K562 (cell line): Measurements from ENCODE around the gene SH3BGRL3. TPM values are rescaled to one million over a fixed set of nuclear protein-coding genes. Genes with fewer than 3 reads are reported as not detected.

ENCODE experiments used
- ARID1B ChIP-seq: fragments of 450-650 bp; IDR thresholded peaks from 2 replicates; pipeline ENCODE4 v1.6.1; 2016; ENCODE audit warnings: antibody characterized with exemption, mild to moderate bottlenecking, inconsistent platforms
- ATF1 ChIP-seq, 2 experiments: fragments of 450-650 bp in 1 of 2; IDR thresholded peaks; 2 replicates each; pipeline ENCODE4 v1.6.1; 2016; ENCODE audit warnings: missing compliant biosample characterization in 1 of 2, missing genetic modification characterization in 1 of 2
- CBX3 ChIP-seq, 2 experiments: IDR thresholded peaks; 1 replicate in 1 of 2; 2 replicates in 1 of 2; pipeline ENCODE4 v1.6.1; 2012; ENCODE audit warnings: inconsistent platforms in 2 of 2, low read length in 2 of 2, borderline replicate concordance in 1 of 2, control low read depth in 1 of 2
- CEBPG ChIP-seq, 3 experiments: fragments of 200-800 bp in 1 of 3; sonication (Bioruptor generic) in 1 of 3; sonication (generic) in 1 of 3; formaldehyde crosslinking in 1 of 3; IDR thresholded peaks in 2 of 3; conservative IDR thresholded peaks in 1 of 3; 2 replicates each; pipeline versions ENCODE4 v1.6.1 to v1.8.0; 2016 to 2022; ENCODE audit warnings: missing compliant biosample characterization in 2 of 3, missing genetic modification characterization in 2 of 3, mild to moderate bottlenecking in 1 of 3, missing genetic modification reagents in 1 of 3
- POLR2AphosphoS2 ChIP-seq: IDR thresholded peaks from 2 replicates; pipeline ENCODE4 v1.6.1; 2012; ENCODE audit warnings: low read length, improper control_type of control experiment
- RHOXF2B ChIP-seq: fragments of 250-450 bp; sonication (Bioruptor Pico); conservative IDR thresholded peaks from 2 replicates; pipeline ENCODE4 v1.5.1; 2021
- SMAD3 ChIP-seq: fragments of 450-650 bp; formaldehyde crosslinking; conservative IDR thresholded peaks from 2 replicates; pipeline ENCODE4 v1.4.0; 2020; ENCODE audit warnings: mild to moderate bottlenecking
- SMARCA4 ChIP-seq: fragments of 450-650 bp; IDR thresholded peaks from 2 replicates; pipeline ENCODE4 v1.6.1; 2016
- SMARCE1 ChIP-seq: fragments of 450-650 bp; IDR thresholded peaks from 2 replicates; pipeline ENCODE4 v1.7.1; 2016; ENCODE audit warnings: mild to moderate bottlenecking
- STAG1 ChIP-seq: sonication (generic); formaldehyde crosslinking; IDR thresholded peaks from 2 replicates; pipeline ENCODE4 v1.5.0; 2020; ENCODE audit warnings: missing genetic modification reagents, borderline replicate concordance
- TOE1 ChIP-seq, 2 experiments: fragments of 450-650 bp in 1 of 2; sonication (generic) in 1 of 2; formaldehyde crosslinking in 1 of 2; IDR thresholded peaks; 2 replicates each; pipeline versions ENCODE4 v1.7.1 to v1.8.0; 2016 to 2022; ENCODE audit warnings: borderline replicate concordance in 2 of 2, mild to moderate bottlenecking in 2 of 2, antibody characterized with exemption in 1 of 2, inconsistent platforms in 1 of 2, low read depth in 1 of 2, missing genetic modification reagents in 1 of 2, moderate library complexity in 1 of 2
- YY1 ChIP-seq, 3 experiments: IDR thresholded peaks; 2 replicates each; pipeline ENCODE4 v1.6.1; 2011; ENCODE audit warnings: low read length in 2 of 3, mild to moderate bottlenecking in 2 of 3, moderate library complexity in 2 of 3, borderline replicate concordance in 1 of 3, control low read depth in 1 of 3, low read depth in 1 of 3; ENCODE audit not compliant: insufficient read depth in 3 of 3, insufficient replicate concordance in 2 of 3, control insufficient read depth in 1 of 3, insufficient read length in 1 of 3; ENCODE audit errors: extremely low read depth in 1 of 3
- ZBED1 ChIP-seq: IDR thresholded peaks from 2 replicates; pipeline ENCODE4 v1.6.1; 2014
- polyA plus RNA-seq, 8 experiments: library from polyadenylated mRNA; depleted of rRNA in 4 of 8; stranded (reverse) in 5 of 8; unstranded in 3 of 8; fragments of >200 nt; fragmentation: Nextera tagmentation in 2 of 8; fragmentation: Illumina TruSeq in 1 of 8; extraction: Ambion mirVana in 2 of 8; extraction: Trizol in 1 of 8; gene quantifications; 2 replicates each; pipeline versions ENCODE4 v1.2.1 to v1.2.3, GENCODE V29; 2011 to 2014; ENCODE audit warnings: inconsistent platforms in 1 of 8, missing spikeins in 1 of 8
- total RNA-seq, 7 experiments: library from RNA; depleted of rRNA in 6 of 7; stranded (reverse); fragments of >200 nt in 6 of 7; fragmentation: Illumina TruSeq in 2 of 7; extraction: Trizol in 2 of 7; gene quantifications; 2 replicates each; pipeline versions ENCODE4 v1.2.1 to v1.2.3, GENCODE V29; 2011 to 2021; ENCODE audit warnings: low replicate concordance in 1 of 7
- TF ChIP-seq, protein P1 (sequence below): sonication (generic); formaldehyde crosslinking; IDR thresholded peaks from 2 replicates; pipeline ENCODE4 v1.8.0; 2023; ENCODE audit warnings: mild to moderate bottlenecking, missing genetic modification reagents
- TF ChIP-seq, protein P2 (sequence below), 2 experiments: fragments of 450-650 bp; formaldehyde crosslinking in 1 of 2; IDR thresholded peaks; 2 replicates each; pipeline versions ENCODE4 v1.4.0 to v1.6.1; 2014 to 2020; ENCODE audit warnings: mild to moderate bottlenecking in 2 of 2, borderline replicate concordance in 1 of 2, low read depth in 1 of 2

Gene SH3BGRL3
- total and polyA plus RNA-seq, 9 of the 15 experiments (the other 6 are each of a cell fraction or from before 2014, with no cell fraction given): 30.3 to 140 (median 54.2) TPM

DNA sequence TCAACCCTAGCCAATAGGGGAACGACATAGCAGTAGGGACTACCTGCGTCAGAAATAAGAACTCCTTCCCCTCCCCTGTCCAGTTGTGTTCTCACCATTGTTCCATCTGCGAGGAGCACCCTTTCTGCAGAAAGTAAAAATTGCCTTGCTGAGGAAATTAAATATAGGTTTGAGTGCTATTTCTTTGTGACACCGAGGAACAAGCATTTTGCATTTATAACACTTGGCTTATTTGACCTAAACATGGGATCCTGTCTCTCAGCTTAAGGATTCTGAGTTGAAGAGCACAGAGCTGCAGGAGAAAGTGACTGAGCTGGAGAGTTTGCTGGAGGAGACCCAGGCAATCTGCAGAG is 10.7 kb upstream of the SH3BGRL3 start (continued):
- TF ChIP-seq, protein P1, sequence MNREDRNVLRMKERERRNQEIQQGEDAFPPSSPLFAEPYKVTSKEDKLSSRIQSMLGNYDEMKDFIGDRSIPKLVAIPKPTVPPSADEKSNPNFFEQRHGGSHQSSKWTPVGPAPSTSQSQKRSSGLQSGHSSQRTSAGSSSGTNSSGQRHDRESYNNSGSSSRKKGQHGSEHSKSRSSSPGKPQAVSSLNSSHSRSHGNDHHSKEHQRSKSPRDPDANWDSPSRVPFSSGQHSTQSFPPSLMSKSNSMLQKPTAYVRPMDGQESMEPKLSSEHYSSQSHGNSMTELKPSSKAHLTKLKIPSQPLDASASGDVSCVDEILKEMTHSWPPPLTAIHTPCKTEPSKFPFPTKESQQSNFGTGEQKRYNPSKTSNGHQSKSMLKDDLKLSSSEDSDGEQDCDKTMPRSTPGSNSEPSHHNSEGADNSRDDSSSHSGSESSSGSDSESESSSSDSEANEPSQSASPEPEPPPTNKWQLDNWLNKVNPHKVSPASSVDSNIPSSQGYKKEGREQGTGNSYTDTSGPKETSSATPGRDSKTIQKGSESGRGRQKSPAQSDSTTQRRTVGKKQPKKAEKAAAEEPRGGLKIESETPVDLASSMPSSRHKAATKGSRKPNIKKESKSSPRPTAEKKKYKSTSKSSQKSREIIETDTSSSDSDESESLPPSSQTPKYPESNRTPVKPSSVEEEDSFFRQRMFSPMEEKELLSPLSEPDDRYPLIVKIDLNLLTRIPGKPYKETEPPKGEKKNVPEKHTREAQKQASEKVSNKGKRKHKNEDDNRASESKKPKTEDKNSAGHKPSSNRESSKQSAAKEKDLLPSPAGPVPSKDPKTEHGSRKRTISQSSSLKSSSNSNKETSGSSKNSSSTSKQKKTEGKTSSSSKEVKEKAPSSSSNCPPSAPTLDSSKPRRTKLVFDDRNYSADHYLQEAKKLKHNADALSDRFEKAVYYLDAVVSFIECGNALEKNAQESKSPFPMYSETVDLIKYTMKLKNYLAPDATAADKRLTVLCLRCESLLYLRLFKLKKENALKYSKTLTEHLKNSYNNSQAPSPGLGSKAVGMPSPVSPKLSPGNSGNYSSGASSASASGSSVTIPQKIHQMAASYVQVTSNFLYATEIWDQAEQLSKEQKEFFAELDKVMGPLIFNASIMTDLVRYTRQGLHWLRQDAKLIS: no peak
- no peak for TF ChIP-seq SMARCA4
- peak in 1 of 2 experiments; percentile 99; a peak in 2 of 3 replicates for TF ChIP-seq CBX3 (IDR thresholded peaks at IDR 0.05; ENCODE audit: borderline replicate concordance in 1 of 2, low read length in 2 of 2)
- TF ChIP-seq POLR2AphosphoS2: no peak; the same call in 1 of the 2 replicates
- TF ChIP-seq ZBED1: no peak
- TF ChIP-seq ATF1 (CRISPR knock-in tag; IDR thresholded peaks at IDR 0.05): no peak
- TF ChIP-seq ATF1 (tag; IDR thresholded peaks at IDR 0.05): no peak
- TF ChIP-seq SMARCE1: 0 out of 2 replicates have a peak, but pooled peaks have one; percentile 3
- TF ChIP-seq CEBPG (CRISPR knock-in tag; IDR thresholded peaks at IDR 0.05): no peak
- no peak for TF ChIP-seq CEBPG (tag; conservative IDR thresholded peaks at IDR 0.05 in 1 of 2, IDR thresholded peaks at IDR 0.05 in 1 of 2)
- TF ChIP-seq, protein P2, sequence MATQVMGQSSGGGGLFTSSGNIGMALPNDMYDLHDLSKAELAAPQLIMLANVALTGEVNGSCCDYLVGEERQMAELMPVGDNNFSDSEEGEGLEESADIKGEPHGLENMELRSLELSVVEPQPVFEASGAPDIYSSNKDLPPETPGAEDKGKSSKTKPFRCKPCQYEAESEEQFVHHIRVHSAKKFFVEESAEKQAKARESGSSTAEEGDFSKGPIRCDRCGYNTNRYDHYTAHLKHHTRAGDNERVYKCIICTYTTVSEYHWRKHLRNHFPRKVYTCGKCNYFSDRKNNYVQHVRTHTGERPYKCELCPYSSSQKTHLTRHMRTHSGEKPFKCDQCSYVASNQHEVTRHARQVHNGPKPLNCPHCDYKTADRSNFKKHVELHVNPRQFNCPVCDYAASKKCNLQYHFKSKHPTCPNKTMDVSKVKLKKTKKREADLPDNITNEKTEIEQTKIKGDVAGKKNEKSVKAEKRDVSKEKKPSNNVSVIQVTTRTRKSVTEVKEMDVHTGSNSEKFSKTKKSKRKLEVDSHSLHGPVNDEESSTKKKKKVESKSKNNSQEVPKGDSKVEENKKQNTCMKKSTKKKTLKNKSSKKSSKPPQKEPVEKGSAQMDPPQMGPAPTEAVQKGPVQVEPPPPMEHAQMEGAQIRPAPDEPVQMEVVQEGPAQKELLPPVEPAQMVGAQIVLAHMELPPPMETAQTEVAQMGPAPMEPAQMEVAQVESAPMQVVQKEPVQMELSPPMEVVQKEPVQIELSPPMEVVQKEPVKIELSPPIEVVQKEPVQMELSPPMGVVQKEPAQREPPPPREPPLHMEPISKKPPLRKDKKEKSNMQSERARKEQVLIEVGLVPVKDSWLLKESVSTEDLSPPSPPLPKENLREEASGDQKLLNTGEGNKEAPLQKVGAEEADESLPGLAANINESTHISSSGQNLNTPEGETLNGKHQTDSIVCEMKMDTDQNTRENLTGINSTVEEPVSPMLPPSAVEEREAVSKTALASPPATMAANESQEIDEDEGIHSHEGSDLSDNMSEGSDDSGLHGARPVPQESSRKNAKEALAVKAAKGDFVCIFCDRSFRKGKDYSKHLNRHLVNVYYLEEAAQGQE (IDR thresholded peaks at IDR 0.05; ENCODE audit: borderline replicate concordance): no peak
- TF ChIP-seq, protein P2 (CRISPR knock-in tag; IDR thresholded peaks at IDR 0.05; ENCODE audit: low read depth): no peak
- TF ChIP-seq TOE1 (IDR thresholded peaks at IDR 0.05; ENCODE audit: borderline replicate concordance): no peak
- no peak for TF ChIP-seq TOE1 (CRISPR knock-in tag; IDR thresholded peaks at IDR 0.05; ENCODE audit: borderline replicate concordance, low read depth)
- no peak for TF ChIP-seq STAG1 (CRISPR knock-in tag)
- no peak for TF ChIP-seq SMAD3 (CRISPR knock-in tag)
- TF ChIP-seq YY1 (IDR thresholded peaks at IDR 0.05; ENCODE audit: borderline replicate concordance in 1 of 3, control insufficient read depth in 1 of 3, extremely low read depth in 1 of 3, insufficient read depth in 3 of 3, insufficient read length in 1 of 3, insufficient replicate concordance in 2 of 3, low read depth in 1 of 3, low read length in 2 of 3): no peak
- no peak for TF ChIP-seq RHOXF2B (CRISPR knock-in tag)
- TF ChIP-seq ARID1B: no peak; the same call in 1 of the 2 replicates
